Fibroblast of pulmonary artery (primary cell): ENCODE measurements around the gene GGTA1.

Experiments used
- DNase-seq: peaks from one replicate; pipeline ENCODE4 v3.0.0-alpha.2; 2010; ENCODE audit warnings: low read depth
- H3K4me3 ChIP-seq: replicated peaks from 2 replicates; pipeline ENCODE4 v1.5.1; 2011; ENCODE audit warnings: low read depth, mild to moderate bottlenecking, control low read depth, low read length, moderate library complexity
- TF ChIP-seq, protein P1 (sequence below): IDR thresholded peaks from 2 replicates; pipeline ENCODE4 v1.5.1; 2011; ENCODE audit warnings: mild to moderate bottlenecking, control low read depth, low read length, inconsistent platforms; ENCODE audit errors: missing control alignments

GGTA1 gene

DNA sequence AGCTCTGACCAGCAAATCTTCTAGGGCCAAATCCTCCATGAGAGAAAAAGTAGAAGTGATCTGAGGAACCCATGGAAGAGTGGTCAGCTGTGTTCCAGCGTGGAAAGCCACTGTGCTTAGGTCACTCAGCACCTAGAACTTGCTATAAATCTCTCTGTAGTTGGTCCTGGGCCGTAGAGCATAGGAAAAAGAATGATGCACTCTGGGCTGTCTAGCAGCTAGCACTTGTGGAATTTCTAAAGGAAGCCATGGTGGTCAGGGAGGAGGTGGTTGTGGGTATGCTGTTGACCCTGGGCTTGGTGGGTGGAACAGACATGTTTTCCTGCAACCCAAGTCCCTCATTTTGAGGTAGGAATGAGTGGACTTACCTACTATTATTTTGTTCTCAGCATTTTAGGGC is 48.1 kb downstream of the GGTA1 start:
- DNase-seq: no peak
- H3K4me3 ChIP-seq: no peak overlapping the region
- TF ChIP-seq, protein P1, sequence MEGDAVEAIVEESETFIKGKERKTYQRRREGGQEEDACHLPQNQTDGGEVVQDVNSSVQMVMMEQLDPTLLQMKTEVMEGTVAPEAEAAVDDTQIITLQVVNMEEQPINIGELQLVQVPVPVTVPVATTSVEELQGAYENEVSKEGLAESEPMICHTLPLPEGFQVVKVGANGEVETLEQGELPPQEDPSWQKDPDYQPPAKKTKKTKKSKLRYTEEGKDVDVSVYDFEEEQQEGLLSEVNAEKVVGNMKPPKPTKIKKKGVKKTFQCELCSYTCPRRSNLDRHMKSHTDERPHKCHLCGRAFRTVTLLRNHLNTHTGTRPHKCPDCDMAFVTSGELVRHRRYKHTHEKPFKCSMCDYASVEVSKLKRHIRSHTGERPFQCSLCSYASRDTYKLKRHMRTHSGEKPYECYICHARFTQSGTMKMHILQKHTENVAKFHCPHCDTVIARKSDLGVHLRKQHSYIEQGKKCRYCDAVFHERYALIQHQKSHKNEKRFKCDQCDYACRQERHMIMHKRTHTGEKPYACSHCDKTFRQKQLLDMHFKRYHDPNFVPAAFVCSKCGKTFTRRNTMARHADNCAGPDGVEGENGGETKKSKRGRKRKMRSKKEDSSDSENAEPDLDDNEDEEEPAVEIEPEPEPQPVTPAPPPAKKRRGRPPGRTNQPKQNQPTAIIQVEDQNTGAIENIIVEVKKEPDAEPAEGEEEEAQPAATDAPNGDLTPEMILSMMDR: no peak

DNA sequence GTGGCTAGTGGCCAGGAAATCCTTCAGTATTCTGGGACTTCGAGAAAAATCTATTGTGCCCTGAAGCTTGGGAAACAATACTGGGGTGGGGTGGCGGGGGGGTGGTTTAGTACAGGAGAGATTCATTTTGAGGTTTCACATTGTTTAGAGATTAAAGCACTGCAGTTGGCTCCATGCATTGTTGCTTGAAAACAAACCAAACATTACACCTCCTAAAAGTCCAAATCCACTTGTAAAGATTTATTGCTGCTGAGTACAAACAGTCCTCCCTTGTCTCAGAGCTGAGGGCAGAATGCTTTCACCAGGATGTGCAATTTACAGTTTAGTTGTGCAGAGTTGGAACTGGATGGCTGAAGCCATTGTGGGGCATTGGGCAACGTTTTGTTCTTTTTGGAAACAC is 49.4 kb downstream of the GGTA1 start:
- TF ChIP-seq, protein P1: no peak
- no peak overlapping the region for H3K4me3 ChIP-seq
- no peak for DNase-seq

DNA sequence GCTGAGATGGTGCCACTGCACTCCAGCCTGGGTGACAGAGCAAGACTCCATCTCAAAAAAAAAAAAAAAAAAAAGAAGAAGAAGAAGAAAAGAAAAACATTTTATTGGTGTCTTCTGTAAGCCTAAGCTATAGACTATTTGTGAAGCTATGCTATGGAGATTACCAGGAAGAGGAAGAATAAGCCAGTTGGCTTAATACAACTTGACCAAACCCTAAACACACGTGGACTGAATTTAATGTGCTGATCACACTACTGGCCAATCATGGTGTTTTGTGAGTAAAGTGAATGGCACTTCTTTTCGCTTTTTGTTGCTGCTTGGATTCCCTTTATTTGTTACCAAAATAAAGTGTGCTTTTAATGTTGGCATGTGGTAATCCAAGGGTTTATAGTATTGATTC is 49.9 kb downstream of the GGTA1 start:
- H3K4me3 ChIP-seq: no peak overlapping the region
- no peak for DNase-seq
- TF ChIP-seq, protein P1: no peak

DNA sequence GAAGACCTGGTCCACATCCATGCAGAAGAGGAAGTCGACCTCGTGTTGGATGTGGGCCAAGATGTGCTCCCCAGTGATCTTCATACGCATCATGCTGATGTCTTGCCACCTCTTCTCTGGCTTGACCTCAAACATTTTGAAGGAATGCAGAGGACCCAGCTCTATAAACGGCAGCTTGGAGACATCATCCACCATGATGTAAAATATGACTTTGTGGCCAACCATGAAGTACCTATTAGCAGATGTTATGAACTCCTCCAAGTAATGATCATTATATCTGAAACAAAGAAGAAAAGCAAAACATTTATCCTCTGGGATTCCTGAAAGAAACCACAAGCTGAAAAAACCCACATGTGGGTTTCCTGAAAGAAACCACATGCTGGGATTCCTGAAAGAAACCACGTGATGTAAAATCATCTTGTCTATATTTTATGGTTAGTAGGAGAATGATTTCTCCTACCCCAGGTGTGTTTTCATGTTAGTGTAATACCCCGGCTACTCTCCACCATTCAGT is 52.3 kb downstream of the GGTA1 start:
- TF ChIP-seq, protein P1: no peak
- DNase-seq: peak; percentile 60
- no peak overlapping the region for H3K4me3 ChIP-seq

DNA sequence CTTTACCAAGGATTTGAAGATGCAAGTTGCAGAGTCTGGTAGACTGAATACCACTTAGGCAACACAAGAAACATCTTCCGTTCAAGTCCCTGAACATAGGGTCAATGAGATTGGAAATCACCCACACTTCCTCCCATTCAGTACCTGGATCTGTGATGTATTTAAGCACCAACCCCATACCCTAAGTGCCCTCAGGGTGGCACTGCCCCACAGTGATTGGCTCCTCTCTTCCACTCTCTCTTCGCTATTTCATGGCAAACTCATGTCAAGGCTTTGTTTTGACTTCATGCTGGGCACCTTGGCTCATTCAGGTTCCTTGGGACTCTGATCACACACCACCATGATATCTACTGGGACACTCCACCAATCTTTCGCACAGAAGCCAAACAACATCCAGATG is 53.7 kb downstream of the GGTA1 start:
- no peak for DNase-seq
- H3K4me3 ChIP-seq: no peak overlapping the region
- TF ChIP-seq, protein P1: no peak

DNA sequence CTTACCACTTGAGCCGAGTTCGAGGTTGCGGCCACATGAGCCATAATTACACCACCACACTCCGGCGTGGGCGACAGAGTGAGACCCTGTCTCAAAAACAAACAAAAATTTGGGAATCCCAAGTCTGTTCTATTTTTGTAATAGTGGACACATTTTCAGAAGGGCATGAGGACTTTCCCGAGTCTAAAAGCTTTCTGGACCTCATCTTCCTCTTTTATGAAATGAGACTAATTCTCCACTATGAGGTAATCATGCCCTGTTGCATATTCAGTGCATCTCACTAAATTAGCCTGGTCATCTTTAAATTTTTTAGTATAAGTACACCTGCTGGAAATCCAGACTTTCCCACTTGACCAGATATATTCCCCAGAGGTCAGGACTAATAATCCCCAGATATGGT is 55.7 kb downstream of the GGTA1 start:
- H3K4me3 ChIP-seq: no peak overlapping the region
- TF ChIP-seq, protein P1: no peak
- no peak for DNase-seq

DNA sequence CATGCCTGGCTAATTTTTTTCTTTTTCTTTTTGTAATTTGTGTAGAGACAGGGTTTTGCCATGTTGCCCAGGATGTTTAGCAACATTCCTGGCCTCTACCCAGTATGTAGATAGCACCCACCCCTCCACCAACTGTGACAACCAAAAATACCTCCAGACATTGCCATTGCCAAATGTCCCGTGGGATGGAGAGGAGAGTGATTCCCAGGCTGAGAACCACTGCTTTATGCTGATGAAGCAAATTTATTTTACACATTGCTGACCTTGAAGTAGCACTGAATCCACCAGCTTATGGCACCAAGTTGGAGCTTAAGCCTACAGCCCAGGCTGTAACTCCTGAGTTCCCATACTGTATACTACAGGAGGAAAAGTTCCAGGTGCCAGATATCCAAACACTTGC is 58.5 kb downstream of the GGTA1 start:
- TF ChIP-seq, protein P1: no peak
- no peak for DNase-seq
- H3K4me3 ChIP-seq: no peak overlapping the region
